ACHN (cell line): Measurements from ENCODE around the gene DSTYK.

Experiments used
- DNase-seq: peaks from one replicate; pipeline ENCODE4 v3.0.0-alpha.2; 2015
- in situ Hi-C: cut with HindIII; loops from 2 replicates; pipeline ENCODE4 v1.10.0; 2017; ENCODE audit warnings: low sequenced_read_pairs, low pct_ligation_motif_present, low pct_unique_long_range_greater_than_20kb

The DSTYK gene

GRCh38 chr1:205226868-205227583 is 15.5 kb upstream of the DSTYK start:
- in situ Hi-C loops = no loop called here
- no peak for DNase-seq

GRCh38 chr1:205225901-205226765 is 14.6 kb upstream of the DSTYK start:
- no peak for DNase-seq
- in situ Hi-C loops = no loop called here

- no peak for DNase-seq
- in situ Hi-C loops = no loop called here
Measured at GRCh38 chr1:205224736-205225135, 13.2 kb upstream of the DSTYK start.

GRCh38 chr1:205220421-205220820 is 8.9 kb upstream of the DSTYK start:
- in situ Hi-C loops = no loop called here
- DNase-seq = no peak

GRCh38 chr1:205217418-205217817 is 5.9 kb upstream of the DSTYK start:
- in situ Hi-C loops = no loop called here
- DNase-seq = no peak

GRCh38 chr1:205216588-205216987 is 5.1 kb upstream of the DSTYK start:
- in situ Hi-C loops = no loop called here
- DNase-seq = no peak

- no peak for DNase-seq
- in situ Hi-C loops = no loop called here
Measured at GRCh38 chr1:205214756-205215155, 3.3 kb upstream of the DSTYK start.

- no peak for DNase-seq
- in situ Hi-C loops = no loop called here
Measured at GRCh38 chr1:205211839-205212536, 486 bp upstream of the DSTYK start.

- DNase-seq = peak; percentile 25
- in situ Hi-C loops = no loop called here
Measured at GRCh38 chr1:205210756-205211168, 740 bp downstream of the DSTYK start.

GRCh38 chr1:205208811-205209210 is 2.7 kb downstream of the DSTYK start:
- DNase-seq = no peak
- in situ Hi-C loops = no loop called here

GRCh38 chr1:205205055-205205454 is 6.4 kb downstream of the DSTYK start:
- DNase-seq = no peak
- in situ Hi-C loops = no loop called here

GRCh38 chr1:205204552-205204951 is 7.0 kb downstream of the DSTYK start:
- DNase-seq = no peak
- in situ Hi-C loops = no loop called here

GRCh38 chr1:205199931-205200299 is 11.6 kb downstream of the DSTYK start:
- in situ Hi-C loops = no loop called here
- no peak for DNase-seq

- no peak for DNase-seq
- in situ Hi-C loops = no loop called here
Measured at GRCh38 chr1:205199090-205199930, 12.2 kb downstream of the DSTYK start.

GRCh38 chr1:205192287-205192686 is 19.2 kb downstream of the DSTYK start:
- no peak for DNase-seq
- in situ Hi-C loops = no loop called here

GRCh38 chr1:205191622-205192021 is 19.9 kb downstream of the DSTYK start:
- in situ Hi-C loops = no loop called here
- no peak for DNase-seq

GRCh38 chr1:205190845-205191577 is 20.5 kb downstream of the DSTYK start:
- in situ Hi-C loops = no loop called here
- DNase-seq = peak; percentile 50

- in situ Hi-C loops = no loop called here
- DNase-seq = no peak
Measured at GRCh38 chr1:205189131-205189530, 22.4 kb downstream of the DSTYK start.
